Ascending aorta (tissue), 2 donors: ENCODE data around the gene NEDD8. TPM values are rescaled to one million over a fixed set of nuclear protein-coding genes. Genes with fewer than 3 reads are reported as not detected.

Experiments used
- DNase-seq, 2 donors: peaks; one replicate each; pipeline ENCODE4 v3.0.0-alpha.2; 2019; ENCODE audit warnings: low spot score in 2 of 2
- H3K27ac ChIP-seq, 2 donors: fragments of 200-600 bp; sonication (generic); one replicate each; pipeline ENCODE4 v1.5.1; 2016 to 2017; ENCODE audit warnings: mild to moderate bottlenecking in 1 of 2
- H3K27me3 ChIP-seq: fragments of 200-600 bp; sonication (generic); one replicate; pipeline ENCODE4 v1.5.1; 2017
- H3K36me3 ChIP-seq, 2 donors: fragments of 200-600 bp; sonication (generic); one replicate each; pipeline ENCODE4 v1.5.1; 2016
- H3K4me1 ChIP-seq, 2 donors: fragments of 200-600 bp; sonication (generic); one replicate each; pipeline ENCODE4 v1.5.1; 2016 to 2017; ENCODE audit warnings: mild to moderate bottlenecking in 1 of 2
- H3K4me3 ChIP-seq, 2 donors: fragments of 200-600 bp; sonication (generic); one replicate each; pipeline ENCODE4 v1.5.1; 2016 to 2017; ENCODE audit warnings: mild to moderate bottlenecking in 1 of 2
- H3K9me3 ChIP-seq, 2 donors: fragments of 200-600 bp; sonication (generic); one replicate each; pipeline ENCODE4 v1.5.1; 2016
- intact Hi-C: fragments of 100-400 bp; cut with DNase I; formaldehyde crosslinking; loops from one replicate; pipeline ENCODE4 v1.15.1; 2023
- total RNA-seq: library from RNA; depleted of rRNA; stranded (reverse); fragments of >200 nt; gene quantifications from one replicate; pipeline ENCODE4 v1.1.0, GENCODE V29; 2016
- TF ChIP-seq, protein P1 (sequence below), 3 experiments: fragments of 200-600 bp in 2 of 3; fragments of 450-650 bp in 1 of 3; sonication (generic) in 2 of 3; IDR thresholded peaks; one replicate each; pipeline ENCODE4 v1.5.1; 2016 to 2019; ENCODE audit warnings: antibody characterized with exemption in 3 of 3, mild to moderate bottlenecking in 1 of 3, moderate library complexity in 1 of 3

Gene NEDD8
- total RNA-seq, 1 donor from 2014 or later = 72.8 TPM

DNA sequence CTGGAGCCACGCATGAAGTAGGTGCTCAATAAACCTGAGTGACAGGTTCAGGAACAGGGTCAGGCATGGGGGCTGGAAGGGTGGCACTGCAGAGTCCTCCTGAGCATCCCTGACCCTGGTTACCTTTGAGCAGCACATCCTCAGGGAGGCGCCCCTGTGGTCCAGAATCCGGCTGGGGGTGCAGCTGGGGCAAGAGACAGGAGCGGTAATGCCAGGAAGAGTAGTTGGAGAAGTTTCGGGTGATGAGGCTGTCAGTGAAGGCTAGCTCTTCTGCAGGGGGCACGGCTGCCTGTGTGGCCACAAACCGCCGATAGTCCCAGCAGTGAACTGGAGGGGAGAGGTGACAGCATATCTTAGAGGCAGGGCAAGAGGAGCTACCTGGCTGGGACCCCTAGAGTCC, 37.2 kb upstream of the NEDD8 start:
- H3K27ac ChIP-seq = no peak overlapping the region
- no peak for DNase-seq
- H3K27me3 ChIP-seq = no peaks in the 10 kb centered on the region
- TF ChIP-seq, protein P1, sequence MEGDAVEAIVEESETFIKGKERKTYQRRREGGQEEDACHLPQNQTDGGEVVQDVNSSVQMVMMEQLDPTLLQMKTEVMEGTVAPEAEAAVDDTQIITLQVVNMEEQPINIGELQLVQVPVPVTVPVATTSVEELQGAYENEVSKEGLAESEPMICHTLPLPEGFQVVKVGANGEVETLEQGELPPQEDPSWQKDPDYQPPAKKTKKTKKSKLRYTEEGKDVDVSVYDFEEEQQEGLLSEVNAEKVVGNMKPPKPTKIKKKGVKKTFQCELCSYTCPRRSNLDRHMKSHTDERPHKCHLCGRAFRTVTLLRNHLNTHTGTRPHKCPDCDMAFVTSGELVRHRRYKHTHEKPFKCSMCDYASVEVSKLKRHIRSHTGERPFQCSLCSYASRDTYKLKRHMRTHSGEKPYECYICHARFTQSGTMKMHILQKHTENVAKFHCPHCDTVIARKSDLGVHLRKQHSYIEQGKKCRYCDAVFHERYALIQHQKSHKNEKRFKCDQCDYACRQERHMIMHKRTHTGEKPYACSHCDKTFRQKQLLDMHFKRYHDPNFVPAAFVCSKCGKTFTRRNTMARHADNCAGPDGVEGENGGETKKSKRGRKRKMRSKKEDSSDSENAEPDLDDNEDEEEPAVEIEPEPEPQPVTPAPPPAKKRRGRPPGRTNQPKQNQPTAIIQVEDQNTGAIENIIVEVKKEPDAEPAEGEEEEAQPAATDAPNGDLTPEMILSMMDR (IDR thresholded peaks at IDR 0.05) = no peak
- peaks cover 4 to 26% of the 10 kb centered on the region in 2 donors for H3K36me3 ChIP-seq
- peaks cover 0 to 8% of the 10 kb centered on the region in 2 donors for H3K4me1 ChIP-seq
- intact Hi-C loops = no loop called here
- H3K4me3 ChIP-seq = no peak overlapping the region
- H3K9me3 ChIP-seq = no peaks in the 10 kb centered on the region

DNA sequence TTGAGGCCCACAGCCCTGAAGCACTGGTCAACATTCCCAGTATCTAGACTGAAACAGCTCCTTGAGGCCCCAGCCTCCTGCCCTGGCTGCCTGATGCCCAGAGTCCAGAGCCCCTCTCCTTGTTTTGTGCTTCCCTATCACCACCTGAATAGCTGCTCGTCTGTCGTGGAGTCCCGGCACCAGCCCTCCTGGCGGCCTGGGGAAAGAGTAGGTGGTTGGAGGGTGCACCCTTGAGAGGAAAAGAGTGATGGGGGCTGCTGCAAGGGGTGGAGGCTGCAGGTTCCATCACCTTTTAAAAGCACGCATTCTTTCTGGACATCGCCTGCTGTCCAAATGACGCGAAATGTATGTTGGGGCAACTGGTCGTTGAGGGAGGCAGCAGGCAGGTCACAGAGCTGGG, 36.1 kb upstream of the NEDD8 start:
- no peak overlapping the region for H3K4me3 ChIP-seq
- H3K27me3 ChIP-seq = no peaks in the 10 kb centered on the region
- peaks cover 0 to 8% of the 10 kb centered on the region in 2 donors for H3K4me1 ChIP-seq
- peaks cover 4 to 26% of the 10 kb centered on the region in 2 donors for H3K36me3 ChIP-seq
- no peak for DNase-seq
- intact Hi-C loops = no loop called here
- H3K27ac ChIP-seq = no peak overlapping the region
- TF ChIP-seq, protein P1 (IDR thresholded peaks at IDR 0.05) = no peak
- H3K9me3 ChIP-seq = no peaks in the 10 kb centered on the region

DNA sequence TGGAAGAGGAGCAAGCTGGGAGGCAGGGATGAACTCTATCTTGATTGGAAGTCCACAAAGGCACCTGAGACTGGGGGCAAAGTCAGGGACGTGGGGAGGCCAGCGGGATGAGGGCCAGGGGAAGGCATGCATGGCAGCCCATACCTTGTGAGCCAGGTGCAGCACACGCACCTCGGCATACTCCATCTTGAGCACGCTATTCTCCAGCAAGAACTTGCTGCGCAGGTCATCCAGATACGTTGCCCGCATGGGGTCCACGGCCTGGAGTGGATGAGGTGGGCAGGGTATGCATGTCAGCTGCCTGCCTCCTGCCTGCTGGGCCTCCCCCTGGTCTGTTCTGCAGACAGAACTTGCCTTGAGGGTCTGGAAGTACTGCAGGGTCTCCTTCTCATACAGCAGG, 35.3 kb upstream of the NEDD8 start:
- TF ChIP-seq, protein P1 (IDR thresholded peaks at IDR 0.05) = no peak
- H3K4me3 ChIP-seq = no peak overlapping the region
- intact Hi-C loops = no loop called here
- DNase-seq = no peak
- H3K27ac ChIP-seq = no peak overlapping the region
- no peaks in the 10 kb centered on the region for H3K9me3 ChIP-seq
- no peaks in the 10 kb centered on the region for H3K27me3 ChIP-seq
- peaks cover 0 to 8% of the 10 kb centered on the region in 2 donors for H3K4me1 ChIP-seq
- peaks cover 4 to 26% of the 10 kb centered on the region in 2 donors for H3K36me3 ChIP-seq

DNA sequence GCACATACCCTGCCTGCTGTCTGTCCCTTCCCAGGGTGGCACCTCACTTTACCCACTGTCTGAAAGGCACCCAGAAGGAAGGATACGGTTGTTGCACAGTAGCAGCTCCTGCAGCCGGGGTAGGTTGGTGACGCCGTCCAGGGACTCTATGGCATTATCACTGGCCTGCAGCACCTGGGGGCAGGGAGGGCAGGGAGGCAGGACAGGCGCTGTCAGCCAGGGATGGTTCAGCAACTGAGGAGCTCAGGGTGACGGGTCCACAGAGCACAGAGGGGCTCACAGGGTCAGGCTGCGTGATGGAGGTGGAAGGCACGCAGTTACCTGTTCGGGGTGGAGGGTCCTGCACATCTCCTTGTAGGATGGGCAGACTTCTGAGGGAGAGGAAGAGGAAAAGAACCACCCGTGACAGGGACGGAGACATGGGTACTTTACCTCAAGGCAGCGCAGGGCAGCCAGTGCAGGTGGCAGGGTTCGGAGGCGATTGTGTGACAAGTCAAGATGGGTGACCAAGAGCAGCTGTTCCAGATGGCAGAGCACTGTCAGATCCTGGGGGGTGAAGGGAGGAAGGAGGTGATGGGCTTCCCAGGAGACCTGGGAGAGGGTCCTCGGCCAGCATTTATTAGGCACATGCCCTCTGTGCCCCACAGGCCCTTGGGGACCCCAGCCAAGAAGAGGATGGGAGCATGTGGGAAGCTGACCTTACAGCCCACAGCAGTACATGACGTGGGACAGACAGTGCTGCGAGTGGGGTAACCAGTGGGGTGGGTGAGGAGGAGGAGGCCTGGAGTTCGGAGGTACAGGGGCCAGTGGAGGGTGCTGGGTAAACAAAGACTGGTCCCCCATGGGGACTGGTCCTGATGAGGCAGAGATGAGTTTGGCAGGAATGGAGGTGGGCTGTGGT, 34.4 kb upstream of the NEDD8 start:
- H3K4me3 ChIP-seq = no peak overlapping the region
- H3K4me1 ChIP-seq = peaks cover 0 to 4% of the 10 kb centered on the region in 2 donors
- TF ChIP-seq, protein P1 (IDR thresholded peaks at IDR 0.05) = no peak
- H3K9me3 ChIP-seq = no peaks in the 10 kb centered on the region
- intact Hi-C loops = no loop called here
- H3K36me3 ChIP-seq = peaks cover 4 to 26% of the 10 kb centered on the region in 2 donors
- DNase-seq = no peak
- no peaks in the 10 kb centered on the region for H3K27me3 ChIP-seq
- H3K27ac ChIP-seq = no peak overlapping the region

DNA sequence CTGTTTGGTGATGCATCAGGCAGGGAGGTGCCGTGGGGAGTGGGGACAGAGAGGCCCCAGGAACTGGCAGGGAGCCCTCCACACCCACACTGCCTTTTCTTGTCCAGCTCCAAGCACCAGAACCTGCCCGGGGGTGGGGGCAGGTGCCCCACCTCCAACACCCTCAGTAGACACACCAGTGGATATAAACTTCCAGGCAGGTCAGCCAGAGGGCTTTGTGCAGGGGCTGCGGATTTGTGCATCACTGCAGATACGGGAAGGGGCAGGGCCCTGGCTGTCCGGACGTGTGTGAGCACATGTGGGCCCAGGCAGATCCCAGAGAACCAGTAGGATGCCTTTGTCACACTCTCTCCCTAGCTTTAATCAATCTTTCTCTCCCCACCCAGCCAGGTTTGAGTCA, 32.1 kb upstream of the NEDD8 start:
- TF ChIP-seq, protein P1 (IDR thresholded peaks at IDR 0.05) = no peak
- DNase-seq = no peak
- H3K4me1 ChIP-seq = no peaks in the 10 kb centered on the region
- H3K27me3 ChIP-seq = no peaks in the 10 kb centered on the region
- H3K9me3 ChIP-seq = no peaks in the 10 kb centered on the region
- no peak overlapping the region for H3K4me3 ChIP-seq
- intact Hi-C loops = no loop called here
- peaks cover 4 to 21% of the 10 kb centered on the region in 2 donors for H3K36me3 ChIP-seq
- no peak overlapping the region for H3K27ac ChIP-seq
